ENCODE measurements around the gene CBR4. TPM values are rescaled to one million over a fixed set of nuclear protein-coding genes. Genes with fewer than 3 reads are reported as not detected.

CBR4 gene
- total RNA-seq, 2 donors from 2014 or later = 10.4 to 13.9 TPM

- Mint-ChIP-seq H3K4me3 (no peak overlapping the region), H3K4me1 (peaks cover 3% of the 10 kb centered on the region), H3K36me3 (ENCODE audit: low read depth) (no peaks in the 10 kb centered on the region), H3K27ac (no peak overlapping the region), H3K27me3 (no peaks in the 10 kb centered on the region)
- no peak for DNase-seq
- no peaks in the 10 kb centered on the region for H3K9me3 ChIP-seq (ENCODE audit: control insufficient read depth, low read length, poor library complexity, severe bottlenecking)
- no peak for ATAC-seq
Observed at GRCh38 chr4:168942985-168943384, 67.1 kb downstream of the CBR4 start.
